Measurements from ENCODE around the gene LIN37. TPM values are rescaled to one million over a fixed set of nuclear protein-coding genes. Genes with fewer than 3 reads are reported as not detected.

LIN37 gene
- total and polyA plus RNA-seq, 2 of the 13 experiments (the other 11 are each of a cell fraction or from before 2014, with no cell fraction given), result 6.3 to 8.7 TPM

DNA sequence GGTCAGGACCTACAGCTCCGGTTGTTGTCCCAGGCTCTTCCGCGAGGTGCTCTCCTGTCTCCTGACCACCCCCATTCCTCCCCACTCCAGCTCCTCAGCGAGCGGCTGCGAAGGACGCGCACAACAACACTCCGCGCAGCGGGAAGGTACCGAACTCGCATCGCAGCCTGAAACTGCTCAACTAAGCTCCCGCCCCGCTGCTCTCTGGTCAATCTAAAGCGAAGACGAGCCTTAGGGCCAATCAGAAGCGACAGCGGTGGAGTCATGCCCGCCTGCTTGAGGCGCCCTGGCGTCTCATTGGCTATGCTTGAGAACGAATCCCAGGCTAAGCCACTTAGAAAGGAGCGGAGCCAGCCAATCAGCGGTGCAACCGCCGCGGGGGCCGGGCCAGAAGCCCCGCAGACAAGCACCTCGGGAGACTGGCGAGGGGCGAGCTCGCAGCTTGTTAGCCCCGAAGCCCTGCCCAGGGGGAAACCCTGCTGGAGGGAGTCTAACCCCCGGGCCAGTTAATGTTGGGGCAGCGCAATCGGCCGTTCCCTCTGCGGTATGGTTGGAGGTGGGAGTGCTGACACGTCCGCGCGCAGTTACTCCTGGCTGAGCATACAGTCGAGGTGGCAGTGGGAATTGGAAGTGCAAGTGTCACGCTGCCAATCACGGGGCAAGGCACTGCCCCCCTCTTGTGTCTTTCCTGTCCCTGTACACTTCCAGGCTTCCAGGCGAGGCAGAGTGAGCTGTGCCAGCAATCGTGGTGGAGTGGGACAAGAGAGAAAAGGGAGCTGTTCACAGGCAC is 46.0 kb upstream of the LIN37 start (continued):
- 0 out of 2 replicates have a peak, but pooled peaks have one; percentile 53 for TF ChIP-seq REL (CRISPR knock-in tag; conservative IDR thresholded peaks at IDR 0.05)
- no peak for TF ChIP-seq TFE3 (CRISPR knock-in tag; IDR thresholded peaks at IDR 0.05)
- peak; percentile 47 for TF ChIP-seq IKZF4 (CRISPR knock-in tag; IDR thresholded peaks at IDR 0.05; ENCODE audit: borderline replicate concordance, low read depth, not compliant biosample characterization)
- TF ChIP-seq KLF9 (CRISPR knock-in tag; IDR thresholded peaks at IDR 0.05; ENCODE audit: low read depth), result no peak
- TF ChIP-seq, protein P1, sequence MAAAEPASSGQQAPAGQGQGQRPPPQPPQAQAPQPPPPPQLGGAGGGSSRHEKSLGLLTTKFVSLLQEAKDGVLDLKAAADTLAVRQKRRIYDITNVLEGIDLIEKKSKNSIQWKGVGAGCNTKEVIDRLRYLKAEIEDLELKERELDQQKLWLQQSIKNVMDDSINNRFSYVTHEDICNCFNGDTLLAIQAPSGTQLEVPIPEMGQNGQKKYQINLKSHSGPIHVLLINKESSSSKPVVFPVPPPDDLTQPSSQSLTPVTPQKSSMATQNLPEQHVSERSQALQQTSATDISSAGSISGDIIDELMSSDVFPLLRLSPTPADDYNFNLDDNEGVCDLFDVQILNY (CRISPR knock-in tag; conservative IDR thresholded peaks at IDR 0.05), result peak; percentile 48; the same call in 1 of the 2 replicates
- peak; percentile 63 for TF ChIP-seq THAP11 (CRISPR knock-in tag; IDR thresholded peaks at IDR 0.05)
- TF ChIP-seq ATF5 (CRISPR knock-in tag; IDR thresholded peaks at IDR 0.05; ENCODE audit: low read depth), result no peak
- no peak for TF ChIP-seq ZNF569 (CRISPR knock-in tag; IDR thresholded peaks at IDR 0.05; ENCODE audit: borderline replicate concordance)
- TF ChIP-seq IRF2 (CRISPR knock-in tag; IDR thresholded peaks at IDR 0.05), result peak; percentile 20; the same call in 1 of the 2 replicates
- TF ChIP-seq PBX2 (CRISPR knock-in tag; IDR thresholded peaks at IDR 0.05), result peak; percentile 98
- TF ChIP-seq ZHX1 (CRISPR knock-in tag; IDR thresholded peaks at IDR 0.05; ENCODE audit: low read depth), result 0 out of 2 replicates have a peak, but pooled peaks have one; percentile 69
- no peak for TF ChIP-seq ZBTB42 (CRISPR knock-in tag; IDR thresholded peaks at IDR 0.05)
- peak; percentile 29; the same call in 1 of the 2 replicates for TF ChIP-seq ZNF691 (CRISPR knock-in tag; IDR thresholded peaks at IDR 0.05; ENCODE audit: borderline replicate concordance, low read depth)
- TF ChIP-seq, protein P2, sequence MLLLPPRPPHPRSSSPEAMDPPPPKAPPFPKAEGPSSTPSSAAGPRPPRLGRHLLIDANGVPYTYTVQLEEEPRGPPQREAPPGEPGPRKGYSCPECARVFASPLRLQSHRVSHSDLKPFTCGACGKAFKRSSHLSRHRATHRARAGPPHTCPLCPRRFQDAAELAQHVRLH (CRISPR knock-in tag; IDR thresholded peaks at IDR 0.05; ENCODE audit: borderline replicate concordance, low read depth), result peak; percentile 52; the same call in 1 of the 2 replicates
- 0 out of 2 replicates have a peak, but pooled peaks have one; percentile 45 for TF ChIP-seq ZBTB43 (CRISPR knock-in tag; conservative IDR thresholded peaks at IDR 0.05)
